Liver (tissue), 3 donors: ENCODE measurements around the gene TRHDE.

Experiments
- JUND ChIP-seq, 2 donors: IDR thresholded peaks; 2 replicates each; pipeline ENCODE4 v1.6.1; 2016; ENCODE audit warnings: antibody characterized with exemption in 2 of 2
- RAD21 ChIP-seq, 2 donors: IDR thresholded peaks; 2 replicates each; pipeline ENCODE4 v1.6.1; 2016; ENCODE audit warnings: antibody characterized with exemption in 2 of 2, mild to moderate bottlenecking in 2 of 2
- SP1 ChIP-seq: IDR thresholded peaks from 2 replicates; pipeline ENCODE4 v1.6.1; 2018; ENCODE audit warnings: antibody characterized with exemption, mild to moderate bottlenecking
- YY1 ChIP-seq: IDR thresholded peaks from 2 replicates; pipeline ENCODE4 v1.6.1; 2016; ENCODE audit warnings: antibody characterized with exemption, mild to moderate bottlenecking
- TF ChIP-seq, protein P1 (sequence below): fragments of 150-350 bp; IDR thresholded peaks from 2 replicates; pipeline ENCODE4 v1.5.1; 2017; ENCODE audit warnings: improper control_type of control experiment, low read depth, low read length; ENCODE audit not compliant: missing input control
- donor health status: healthy.
- donor health status: healthy.

DNA sequence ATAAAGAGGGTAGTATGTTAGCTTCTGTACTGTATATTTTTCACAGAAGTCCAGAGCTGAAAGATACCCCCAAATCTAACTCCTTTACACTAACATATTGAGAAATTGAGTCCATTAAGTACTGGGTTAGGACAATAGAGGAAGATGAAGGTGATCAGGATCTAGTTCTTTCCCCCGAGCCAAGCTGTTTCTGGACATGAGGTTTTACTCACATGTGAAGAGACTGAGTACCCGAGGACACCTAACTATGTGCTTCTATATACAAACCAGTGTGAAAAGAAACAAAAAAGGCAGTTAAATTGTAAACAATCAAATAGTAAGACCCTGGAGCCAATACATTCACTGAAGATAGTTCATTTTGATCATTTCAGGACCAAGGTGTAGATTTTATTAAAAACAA is 3.8 kb upstream of the TRHDE start:
- TF ChIP-seq, protein P1, sequence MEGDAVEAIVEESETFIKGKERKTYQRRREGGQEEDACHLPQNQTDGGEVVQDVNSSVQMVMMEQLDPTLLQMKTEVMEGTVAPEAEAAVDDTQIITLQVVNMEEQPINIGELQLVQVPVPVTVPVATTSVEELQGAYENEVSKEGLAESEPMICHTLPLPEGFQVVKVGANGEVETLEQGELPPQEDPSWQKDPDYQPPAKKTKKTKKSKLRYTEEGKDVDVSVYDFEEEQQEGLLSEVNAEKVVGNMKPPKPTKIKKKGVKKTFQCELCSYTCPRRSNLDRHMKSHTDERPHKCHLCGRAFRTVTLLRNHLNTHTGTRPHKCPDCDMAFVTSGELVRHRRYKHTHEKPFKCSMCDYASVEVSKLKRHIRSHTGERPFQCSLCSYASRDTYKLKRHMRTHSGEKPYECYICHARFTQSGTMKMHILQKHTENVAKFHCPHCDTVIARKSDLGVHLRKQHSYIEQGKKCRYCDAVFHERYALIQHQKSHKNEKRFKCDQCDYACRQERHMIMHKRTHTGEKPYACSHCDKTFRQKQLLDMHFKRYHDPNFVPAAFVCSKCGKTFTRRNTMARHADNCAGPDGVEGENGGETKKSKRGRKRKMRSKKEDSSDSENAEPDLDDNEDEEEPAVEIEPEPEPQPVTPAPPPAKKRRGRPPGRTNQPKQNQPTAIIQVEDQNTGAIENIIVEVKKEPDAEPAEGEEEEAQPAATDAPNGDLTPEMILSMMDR = no peak
- TF ChIP-seq JUND (IDR thresholded peaks at IDR 0.05) (no peak), SP1 (no peak), YY1 (no peak), RAD21 (IDR thresholded peaks at IDR 0.05) (no peak)
